Caco-2 (cell line): Measurements from ENCODE around the gene ISL2. TPM values are rescaled to one million over a fixed set of nuclear protein-coding genes. Genes with fewer than 3 reads are reported as not detected.

Experiments
- BruUV-seq: library from RNA; stranded (reverse); fragments of 400-500 nt; replicated peaks from 2 replicates; lab custom pipeline; 2021; lab: Mats Ljungman, UMichigan
- CTCF ChIA-PET: fragments of 300-600 bp; sonication (Branson Sonifier 250); formaldehyde crosslinking; loops from one replicate; lab custom pipeline; 2022; ENCODE audit warnings: antibody characterized with exemption; lab: Charles Lee
- POLR2A ChIA-PET: fragments of 300-600 bp; sonication (Branson Sonifier 250); formaldehyde crosslinking; loops from one replicate; lab custom pipeline; 2022; ENCODE audit warnings: antibody characterized with exemption; lab: Charles Lee
- DNase-seq, 2 experiments: peaks; one replicate each; pipeline versions ENCODE4 v3.0.0 to v3.0.0-alpha.2; 2020 to 2022
- H3K27me3 ChIP-seq: replicated peaks from 2 replicates; pipeline ENCODE4 v1.6.0; 2011; ENCODE audit warnings: low read length; ENCODE audit not compliant: control insufficient read depth, insufficient read depth
- H3K36me3 ChIP-seq: 2 replicates; pipeline ENCODE4 v1.5.1; 2011; ENCODE audit warnings: low read length; ENCODE audit not compliant: control insufficient read depth, insufficient read depth
- H3K4me1 ChIP-seq: fragments of 250-450 bp; sonication (Bioruptor Pico); 2 replicates; pipeline ENCODE4 v1.5.1; 2020; ENCODE audit warnings: mild to moderate bottlenecking
- H3K4me3 ChIP-seq: 2 replicates; pipeline ENCODE4 v1.5.1; 2011; ENCODE audit warnings: low read depth, mild to moderate bottlenecking, control low read depth, low read length
- H3K9me3 ChIP-seq: fragments of 250-450 bp; sonication (Bioruptor Pico); 2 replicates; pipeline ENCODE4 v1.5.1; 2020; ENCODE audit warnings: mild to moderate bottlenecking, moderate library complexity
- H3K27ac Mint-ChIP-seq: one replicate; pipeline ENCODE4 v1.8.0; 2022; ENCODE audit warnings: mixed read lengths; ENCODE audit not compliant: unreplicated experiment
- H3K27me3 Mint-ChIP-seq: one replicate; pipeline ENCODE4 v1.8.0; 2022; ENCODE audit warnings: mixed read lengths; ENCODE audit not compliant: insufficient read depth, unreplicated experiment
- H3K36me3 Mint-ChIP-seq: one replicate; pipeline ENCODE4 v1.8.0; 2022; ENCODE audit warnings: mild to moderate bottlenecking, mixed read lengths; ENCODE audit not compliant: insufficient read depth, unreplicated experiment
- H3K4me1 Mint-ChIP-seq: one replicate; pipeline ENCODE4 v1.8.0; 2022; ENCODE audit warnings: low read depth, mixed read lengths; ENCODE audit not compliant: unreplicated experiment
- H3K4me3 Mint-ChIP-seq: one replicate; pipeline ENCODE4 v1.8.0; 2022; ENCODE audit warnings: mild to moderate bottlenecking, moderate library complexity, mixed read lengths; ENCODE audit not compliant: unreplicated experiment
- H3K9me3 Mint-ChIP-seq: one replicate; pipeline ENCODE4 v1.8.0; 2022; ENCODE audit warnings: mixed read lengths; ENCODE audit not compliant: unreplicated experiment
- CTCF ChIP-seq, 2 experiments: fragments of 200-600 bp in 1 of 2; IDR thresholded peaks; 1 replicate in 1 of 2; 2 replicates in 1 of 2; pipeline versions ENCODE4 v1.5.1 to v1.8.0; 2011 to 2022; ENCODE audit warnings: antibody characterized with exemption in 1 of 2, control low read depth in 1 of 2, inconsistent platforms in 1 of 2, low read depth in 1 of 2, low read length in 1 of 2, mild to moderate bottlenecking in 1 of 2, moderate library complexity in 1 of 2; ENCODE audit not compliant: insufficient read depth in 1 of 2, severe bottlenecking in 1 of 2, unreplicated experiment in 1 of 2
- intact Hi-C: fragments of 100-400 bp; cut with micrococcal nuclease; formaldehyde crosslinking; loops from one replicate; pipeline ENCODE4 v1.10.0; 2022; ENCODE audit not compliant: unreplicated experiment
- total RNA-seq: library from RNA; stranded (reverse); gene quantifications from 2 replicates; pipeline ENCODE4 v1.2.3, GENCODE V29; 2022

Gene ISL2
- total RNA-seq, 1 experiment from 2014 or later = 11.0 TPM

- no peak for DNase-seq
- no peak for TF ChIP-seq CTCF (IDR thresholded peaks at IDR 0.05; ENCODE audit: insufficient read depth in 1 of 2, low read depth in 1 of 2, low read length in 1 of 2, severe bottlenecking in 1 of 2, unreplicated experiment in 1 of 2)
- Mint-ChIP-seq H3K9me3 (no peaks in the 10 kb centered on the region), H3K27ac (no peak overlapping the region), H3K27me3 (no peaks in the 10 kb centered on the region), H3K4me1 (peaks cover 19% of the 10 kb centered on the region), H3K4me3 (no peak overlapping the region), H3K36me3 (peaks cover 35% of the 10 kb centered on the region)
- POLR2A ChIA-PET = no interaction called here
- CTCF ChIA-PET = interaction anchor here (0.7 kb wide), 1 partner anchor 16 kb away, joined by 3 read pairs; no protein-coding TSS in a partner anchor
- no peak overlapping the region for H3K4me3 ChIP-seq
- H3K4me1 ChIP-seq = peaks cover 15% of the 10 kb centered on the region
- no peaks in the 10 kb centered on the region for H3K36me3 ChIP-seq
- no peaks in the 10 kb centered on the region for H3K9me3 ChIP-seq
- no TSS peak for BruUV-seq
- no peaks in the 10 kb centered on the region for H3K27me3 ChIP-seq
- intact Hi-C loops = no loop called here
These were observed 6.0 kb downstream of the ISL2 start for GRCh38 chr15:76342382-76343201.

- no TSS peak for BruUV-seq
- DNase-seq = no peak
These were observed 6.9 kb downstream of the ISL2 start for GRCh38 chr15:76343313-76343996.

More at GRCh38 chr15:76343313-76343996, 6.9 kb downstream of the ISL2 start:
- peaks cover 34% of the 10 kb centered on the region for H3K36me3 Mint-ChIP-seq
- no peak overlapping the region for H3K4me3 ChIP-seq
- peaks cover 17% of the 10 kb centered on the region for H3K4me1 Mint-ChIP-seq
- no peak overlapping the region for H3K4me3 Mint-ChIP-seq
- no peak overlapping the region for H3K27ac Mint-ChIP-seq
- intact Hi-C loops = no loop called here
- TF ChIP-seq CTCF (IDR thresholded peaks at IDR 0.05; ENCODE audit: insufficient read depth in 1 of 2, low read depth in 1 of 2, low read length in 1 of 2, severe bottlenecking in 1 of 2, unreplicated experiment in 1 of 2) = no peak
- H3K36me3 ChIP-seq = no peaks in the 10 kb centered on the region
- CTCF ChIA-PET = no interaction called here
- H3K9me3 Mint-ChIP-seq = no peaks in the 10 kb centered on the region
- POLR2A ChIA-PET = no interaction called here
- H3K27me3 Mint-ChIP-seq = no peaks in the 10 kb centered on the region
- H3K4me1 ChIP-seq = peaks cover 15% of the 10 kb centered on the region
- H3K9me3 ChIP-seq = no peaks in the 10 kb centered on the region
- no peaks in the 10 kb centered on the region for H3K27me3 ChIP-seq
